Measurements from ENCODE around the gene MBOAT7.

Gene MBOAT7

DNA sequence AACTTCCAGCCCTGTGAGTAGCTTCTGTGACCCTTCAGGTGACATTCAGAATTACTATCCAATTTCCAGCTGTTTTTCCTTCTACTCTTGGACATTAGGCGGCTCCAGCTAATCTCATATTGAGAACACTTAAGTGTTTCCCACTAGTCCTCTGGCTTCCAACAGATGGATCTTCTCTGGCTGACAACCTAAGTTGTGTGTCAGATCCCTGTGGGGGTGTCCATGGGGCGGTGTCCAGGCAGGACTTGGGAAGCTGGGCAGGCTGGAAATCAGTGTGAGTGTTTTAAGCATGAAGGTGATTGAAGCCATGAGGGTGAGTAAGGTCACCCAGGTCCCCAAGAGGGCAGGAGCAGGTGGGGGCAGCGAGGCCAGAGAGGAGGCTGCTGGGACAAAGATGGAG, 41.7 kb downstream of the MBOAT7 start:
- no peak for DNase-seq (ENCODE audit: low spot score)
- no peak for FAIRE-seq

- DNase-seq (ENCODE audit: low spot score) (no peak), FAIRE-seq (no peak)
These were observed 43.7 kb downstream of the MBOAT7 start for GRCh38 chr19:54145541-54146158.

DNA sequence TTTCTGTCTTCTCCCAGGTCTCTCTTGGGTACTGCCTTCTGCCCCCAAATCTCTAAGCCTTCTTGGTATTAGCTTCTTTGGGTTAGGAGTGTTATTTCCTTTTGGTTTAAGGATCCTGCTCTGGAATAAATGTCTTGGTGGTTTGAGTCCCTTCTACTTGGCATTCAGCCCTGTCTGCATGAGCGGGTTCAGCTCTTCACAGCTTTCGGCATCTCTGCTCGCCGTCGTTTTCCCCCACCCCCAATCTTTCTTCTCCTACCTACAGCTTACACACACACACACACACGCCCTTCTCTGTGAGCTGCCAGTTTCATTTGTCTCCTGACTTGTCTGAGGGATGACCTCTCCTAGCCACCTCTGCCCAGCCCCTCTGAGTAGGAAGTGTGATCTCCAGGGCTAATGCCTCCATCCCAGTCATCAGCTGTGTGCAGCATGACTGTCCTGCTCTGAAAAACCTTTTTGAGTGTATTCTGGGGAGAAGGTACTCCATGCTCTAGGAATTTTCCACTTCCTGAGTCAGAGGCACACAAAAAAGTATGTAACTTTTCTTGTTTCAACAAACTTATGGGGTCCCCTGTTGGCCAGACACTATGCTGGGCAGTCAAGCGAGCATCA, 47.1 kb downstream of the MBOAT7 start:
- DNase-seq (ENCODE audit: low spot score) (no peak), FAIRE-seq (no peak)

DNA sequence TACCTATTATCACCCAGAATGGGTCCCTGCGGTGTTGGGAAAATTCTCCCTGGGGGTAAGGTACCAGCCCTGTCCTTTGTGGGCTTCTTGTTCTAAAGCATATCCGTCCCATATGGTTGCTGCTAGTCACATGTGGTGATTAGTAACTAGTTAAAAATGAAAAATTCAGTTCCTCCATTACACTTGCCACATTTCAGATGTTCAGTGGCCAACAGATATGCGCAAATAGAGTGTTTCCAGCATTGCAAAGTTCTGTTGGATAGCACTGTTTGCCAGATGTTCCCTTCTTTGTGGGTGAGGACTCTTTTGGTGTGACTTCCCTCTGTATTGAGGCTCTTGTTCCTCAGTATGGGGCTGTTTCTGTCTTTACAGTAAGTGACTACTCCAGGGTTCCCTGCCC, 48.0 kb downstream of the MBOAT7 start:
- FAIRE-seq (no peak), DNase-seq (ENCODE audit: low spot score) (no peak)

GRCh38 chr19:54138489-54139256, 50.7 kb downstream of the MBOAT7 start:
- DNase-seq (ENCODE audit: low spot score): no peak
- FAIRE-seq: no peak

GRCh38 chr19:54137699-54138488, 51.5 kb downstream of the MBOAT7 start, which contains the start of gene CNOT3:
TSS of gene CNOT3 (plus strand) at chr19:54137762. CDS start at chr19:54142979, 5,217 bp downstream.
- peak; percentile 28 for DNase-seq (ENCODE audit: low spot score)
- no peak for FAIRE-seq

DNA sequence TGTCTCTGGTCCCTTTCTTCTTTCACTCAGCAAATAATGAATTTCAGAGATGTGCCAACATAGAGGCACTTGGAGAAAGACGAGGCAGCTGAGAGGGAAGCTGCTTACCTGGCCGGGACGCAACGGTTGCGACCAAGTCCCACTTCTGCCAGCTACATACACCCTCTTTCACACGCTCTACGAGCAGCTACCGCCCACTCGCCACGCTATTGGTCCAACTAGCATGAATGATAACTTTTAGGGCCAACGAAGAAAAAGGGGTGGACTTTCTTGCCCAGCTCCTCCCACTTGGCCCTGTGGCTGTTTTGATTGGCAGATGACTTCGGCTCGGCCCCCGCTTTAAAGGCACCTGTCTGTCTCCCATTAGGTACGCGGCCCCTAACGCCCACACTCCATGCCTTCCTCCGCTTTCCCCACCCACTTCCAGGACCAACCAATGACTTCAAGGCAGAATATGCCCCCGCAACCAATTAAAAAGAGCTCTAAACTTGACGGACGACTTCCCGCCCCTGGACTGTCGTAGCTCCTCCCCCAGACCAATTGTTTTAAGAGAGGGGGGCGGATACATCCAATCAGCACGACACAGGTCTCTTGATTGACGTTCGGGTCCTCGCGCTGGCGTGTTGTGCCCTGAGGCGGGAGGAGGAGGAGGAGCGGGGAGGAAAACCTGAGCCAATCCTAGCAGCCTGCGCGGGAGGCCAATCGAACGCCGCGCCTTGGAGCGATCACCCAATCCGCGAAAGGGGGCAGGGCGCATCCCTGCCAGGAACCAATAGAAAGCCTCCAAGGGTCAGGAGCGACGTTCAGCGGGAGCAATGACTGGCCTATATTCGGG, 52.3 kb downstream of the MBOAT7 start:
- FAIRE-seq: peak; percentile 93

DNA sequence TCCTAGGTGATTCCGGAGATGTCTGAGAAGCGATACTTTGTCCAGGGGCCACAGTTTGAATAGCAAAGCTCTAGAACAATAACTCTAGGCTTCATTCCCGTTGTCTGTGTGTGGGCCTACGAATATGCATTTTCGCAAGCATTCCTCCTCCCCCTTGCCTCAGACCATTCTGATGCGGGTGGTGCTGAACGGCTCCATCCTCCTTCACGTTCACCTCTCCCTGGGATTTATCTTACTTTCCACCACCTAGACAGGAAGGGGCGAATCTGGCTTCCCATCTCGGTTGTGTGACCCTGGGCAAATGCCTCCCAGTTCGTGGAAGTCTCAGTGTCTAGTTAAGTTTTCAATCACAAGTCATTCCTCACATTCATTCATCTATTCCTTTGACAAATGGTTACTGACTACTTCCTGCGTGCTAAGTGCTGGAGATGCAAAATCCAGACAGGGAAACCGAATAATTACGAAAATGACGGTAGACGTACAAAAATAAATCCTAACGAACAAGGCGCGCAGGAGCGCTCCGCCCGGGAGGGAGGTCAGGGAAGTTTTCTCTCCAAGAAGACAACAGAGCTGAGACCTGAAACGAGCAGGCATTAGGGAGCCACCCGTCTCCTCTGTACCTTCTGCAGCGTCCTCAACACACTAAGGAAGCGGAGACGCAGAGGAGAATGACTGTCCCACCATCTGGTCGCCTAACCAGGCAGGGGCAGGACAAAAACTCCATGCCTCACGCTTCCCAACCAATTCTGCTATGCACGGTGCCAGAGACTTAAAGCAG, 53.1 kb downstream of the MBOAT7 start:
- FAIRE-seq: no peak
- peak; percentile 16 for DNase-seq (ENCODE audit: low spot score)

More for the DNA sequence above, 52.3 kb downstream of the MBOAT7 start:
- DNase-seq (ENCODE audit: low spot score): peak; percentile 96

GRCh38 chr19:54133957-54134590, 55.3 kb downstream of the MBOAT7 start:
- FAIRE-seq (no peak), DNase-seq (ENCODE audit: low spot score) (no peak)

DNA sequence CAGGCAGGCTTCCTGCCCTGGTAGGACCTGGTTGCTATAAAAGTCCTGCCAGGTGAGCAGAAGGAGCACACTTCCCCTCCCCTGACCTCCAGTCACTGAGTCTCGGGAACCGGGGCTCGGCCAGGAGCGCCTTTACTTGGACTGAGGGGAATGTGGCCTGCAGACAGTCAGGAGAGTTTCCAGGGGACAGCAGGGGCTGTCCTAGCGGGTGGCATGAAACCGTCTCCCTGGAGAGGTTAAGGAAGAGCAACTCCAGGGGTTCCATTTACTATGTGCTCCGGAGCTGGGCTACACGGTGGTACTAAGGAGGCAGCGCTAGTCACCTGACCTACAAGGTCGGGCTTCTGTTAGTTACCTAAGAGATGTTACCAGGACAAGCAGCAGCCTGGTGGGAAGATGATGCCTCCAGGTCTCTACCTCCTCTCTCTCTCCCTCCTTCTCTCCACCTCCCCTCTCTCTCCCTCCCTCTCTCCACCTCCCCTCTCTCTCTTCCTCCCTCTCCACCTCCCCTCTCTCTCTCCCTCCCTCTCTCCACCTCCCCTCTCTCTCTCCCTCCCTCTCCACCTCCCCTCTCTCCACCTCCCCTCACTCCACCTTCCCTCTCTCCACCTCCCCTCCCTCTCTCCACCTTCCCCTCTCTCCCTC, 55.9 kb downstream of the MBOAT7 start:
- peak; percentile 40 for DNase-seq (ENCODE audit: low spot score)
- FAIRE-seq: no peak

DNA sequence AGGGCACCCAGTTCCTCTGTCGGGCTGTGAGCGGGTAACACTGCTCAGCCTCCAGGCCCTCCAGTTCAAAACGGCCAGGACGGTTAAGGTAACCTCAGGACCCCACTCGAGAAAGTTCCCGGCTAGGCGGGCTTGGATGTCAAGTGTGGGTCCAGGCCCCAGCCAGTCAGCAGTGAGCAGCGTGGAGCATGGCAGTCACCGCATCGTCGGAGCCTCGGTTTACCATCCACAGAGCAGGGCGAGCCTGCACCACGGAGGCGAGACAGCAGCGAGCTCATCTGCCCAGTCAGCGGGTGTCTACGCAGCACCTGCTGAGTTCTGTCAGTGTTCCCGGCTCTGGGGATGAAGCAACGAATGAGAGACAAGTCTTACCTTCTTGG, 59.8 kb downstream of the MBOAT7 start:
- DNase-seq (ENCODE audit: low spot score) (no peak), FAIRE-seq (no peak)

DNA sequence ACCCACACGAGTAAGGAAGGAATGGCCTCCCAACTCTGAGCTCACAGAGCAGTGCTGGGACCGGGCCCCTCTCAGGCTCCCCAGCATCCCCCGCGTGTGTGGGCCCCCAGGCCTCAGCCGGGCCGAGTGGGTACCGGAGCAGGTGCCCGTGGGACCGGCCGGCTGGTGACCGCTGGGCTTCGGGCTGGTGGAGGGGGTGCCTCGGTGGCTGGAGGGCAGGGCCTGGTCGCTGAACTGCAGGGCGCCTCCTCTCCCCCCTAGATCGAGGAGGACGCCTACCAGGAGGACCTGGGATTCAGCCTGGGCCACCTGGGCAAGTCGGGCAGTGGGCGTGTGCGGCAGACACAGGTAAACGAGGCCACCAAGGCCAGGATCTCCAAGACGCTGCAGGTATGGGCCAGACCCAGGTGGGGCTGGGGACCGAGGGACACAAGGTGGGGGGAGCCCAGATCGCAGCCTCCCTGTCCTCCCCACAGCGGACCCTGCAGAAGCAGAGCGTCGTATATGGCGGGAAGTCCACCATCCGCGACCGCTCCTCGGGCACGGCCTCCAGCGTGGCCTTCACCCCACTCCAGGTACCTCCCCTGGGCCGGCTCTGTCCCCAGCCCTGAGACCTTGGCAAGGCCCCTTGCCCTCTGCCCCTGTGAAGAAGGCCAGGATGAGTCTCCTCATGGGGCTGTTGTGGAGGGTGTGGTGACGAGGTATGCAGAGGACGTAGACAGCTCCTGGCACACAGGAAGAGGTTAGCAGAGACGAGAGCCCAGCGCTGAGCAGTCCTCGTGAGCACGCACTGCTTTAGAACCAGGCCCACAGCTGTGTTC, 60.4 kb downstream of the MBOAT7 start:
- DNase-seq (ENCODE audit: low spot score): no peak
- no peak for FAIRE-seq

GRCh38 chr19:54128441-54128725, 61.0 kb downstream of the MBOAT7 start:
- FAIRE-seq (no peak), DNase-seq (ENCODE audit: low spot score) (no peak)

DNA sequence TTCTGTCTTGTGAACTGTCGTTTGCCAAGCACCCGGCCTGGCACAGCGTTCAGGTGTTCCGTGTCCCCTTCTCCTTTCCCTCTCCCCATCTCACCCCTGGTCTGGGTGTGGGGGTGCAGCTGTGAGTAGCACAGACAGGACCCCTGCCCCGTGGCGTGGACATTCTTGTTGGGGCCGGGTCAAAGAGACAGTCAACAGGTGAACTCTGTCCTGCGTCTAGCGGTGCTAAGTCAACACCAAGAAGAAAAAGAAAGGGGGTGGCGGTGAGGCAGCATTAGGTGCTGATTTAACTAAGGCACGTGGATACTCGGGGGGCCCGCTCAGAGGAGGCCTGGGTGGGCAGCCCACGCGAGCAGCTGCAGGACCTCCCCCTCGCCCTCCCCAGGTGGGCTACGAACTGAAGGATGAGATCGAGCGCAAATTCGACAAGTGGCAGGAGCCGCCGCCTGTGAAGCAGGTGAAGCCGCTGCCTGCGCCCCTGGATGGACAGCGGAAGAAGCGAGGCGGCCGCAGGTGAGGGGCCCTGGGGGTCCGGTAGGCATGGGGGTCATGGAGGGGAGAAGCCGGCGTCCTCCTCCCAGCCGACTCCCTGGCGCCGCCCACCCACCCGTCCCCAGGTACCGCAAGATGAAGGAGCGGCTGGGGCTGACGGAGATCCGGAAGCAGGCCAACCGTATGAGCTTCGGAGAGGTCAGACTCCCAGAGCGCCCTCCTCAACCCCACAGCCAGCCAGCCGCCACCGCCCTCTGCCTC, 61.5 kb downstream of the MBOAT7 start:
- no peak for DNase-seq (ENCODE audit: low spot score)
- no peak for FAIRE-seq

- DNase-seq (ENCODE audit: low spot score): no peak
- no peak for FAIRE-seq
These were observed 63.7 kb downstream of the MBOAT7 start for GRCh38 chr19:54125713-54126112.

GRCh38 chr19:54124393-54124792, 65.0 kb downstream of the MBOAT7 start:
- FAIRE-seq (no peak), DNase-seq (ENCODE audit: low spot score) (no peak)

DNA sequence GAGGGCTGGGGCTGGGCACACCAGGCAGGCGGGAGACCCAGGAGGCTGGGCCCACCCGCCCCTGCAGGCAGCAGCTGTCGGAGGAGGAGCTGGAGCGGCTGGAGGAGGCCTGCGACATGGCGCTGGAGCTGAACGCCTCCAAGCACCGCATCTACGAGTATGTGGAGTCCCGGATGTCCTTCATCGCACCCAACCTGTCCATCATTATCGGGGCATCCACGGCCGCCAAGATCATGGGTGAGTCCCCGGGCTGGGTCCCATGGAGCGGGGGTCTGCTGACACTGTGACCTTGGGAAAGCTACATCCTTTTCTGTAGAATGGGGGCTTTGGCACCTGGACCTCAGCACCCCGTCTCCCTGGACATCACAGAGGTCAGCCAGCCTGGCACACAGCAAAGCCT, 65.7 kb downstream of the MBOAT7 start:
- DNase-seq (ENCODE audit: low spot score) (no peak), FAIRE-seq (no peak)

Data from urothelium cell line (cell line).